A549 (cell line): ENCODE measurements around the gene PSMA4. TPM values are rescaled to one million over a fixed set of nuclear protein-coding genes. Genes with fewer than 3 reads are reported as not detected.

Source experiments
- ATAC-seq, 2 experiments: fragments of 200-7000 bp in 1 of 2; fragments of >200 bp in 1 of 2; cut with Nextera tagmentation in 1 of 2; cut with Tn5 transposase in 1 of 2; 3 replicates each; pipeline versions ENCODE4 v1.8.0 to v1.9.1; 2018 to 2020; ENCODE audit warnings: mild to moderate bottlenecking in 1 of 2, moderate library complexity in 1 of 2
- CTCF ChIA-PET: fragments of 300-600 bp; sonication (Branson Sonifier 250); formaldehyde crosslinking; extraction: SDS; loops from one replicate; lab custom pipeline; 2021; ENCODE audit warnings: antibody characterized with exemption, inconsistent platforms; lab: Yijun Ruan, JAX
- POLR2A ChIA-PET: fragments of 350-600 bp; formaldehyde crosslinking; extraction: SDS; loops from one replicate; lab custom pipeline; 2021; ENCODE audit warnings: antibody characterized with exemption, inconsistent platforms; lab: Yijun Ruan, JAX
- DNase-seq, 2 experiments: peaks; one replicate each; pipeline versions ENCODE4 v3.0.0 to v3.0.0-alpha.2; 2011 to 2016; ENCODE audit warnings: low read depth in 1 of 2, low spot score in 1 of 2
- FAIRE-seq: peaks from 2 replicates; lab custom pipeline; 2011; peaks lifted over from hg19 to GRCh38; lab: Jason Lieb, UNC
- H3K27ac ChIP-seq, 2 experiments: fragments of >200 bp; sonication (Bioruptor Twin); formaldehyde crosslinking; 3 replicates each; pipeline ENCODE4 v1.5.1; 2016 to 2017
- H3K4me1 ChIP-seq: fragments of >200 bp; sonication (Bioruptor Twin); formaldehyde crosslinking; 3 replicates; pipeline ENCODE4 v1.6.1; 2016
- H3K4me2 ChIP-seq: fragments of >200 bp; sonication (Bioruptor Twin); formaldehyde crosslinking; 3 replicates; pipeline ENCODE4 v1.6.1; 2016
- H3K4me3 ChIP-seq: fragments of >200 bp; sonication (Bioruptor Twin); formaldehyde crosslinking; 3 replicates; pipeline ENCODE4 v1.5.1; 2016
- H3K9me3 ChIP-seq: fragments of >200 bp; sonication (Bioruptor Twin); formaldehyde crosslinking; 3 replicates; pipeline ENCODE4 v1.6.1; 2016
- CBX8 ChIP-seq: fragments of 200-600 bp; sonication (generic); IDR thresholded peaks from 2 replicates; pipeline ENCODE4 v1.6.1; 2016
- ESRRA ChIP-seq: fragments of 150-350 bp; IDR thresholded peaks from 2 replicates; pipeline ENCODE4 v1.6.1; 2014; ENCODE audit warnings: mild to moderate bottlenecking, low read length, borderline replicate concordance
- FOSB ChIP-seq: fragments of 250-450 bp; sonication (Bioruptor Pico); IDR thresholded peaks from 2 replicates; pipeline ENCODE4 v1.5.0; 2020; ENCODE audit warnings: mild to moderate bottlenecking, moderate library complexity
- FOXS1 ChIP-seq: fragments of 250-450 bp; sonication (Bioruptor Pico); IDR thresholded peaks from 2 replicates; pipeline ENCODE4 v1.5.0; 2020; ENCODE audit warnings: mild to moderate bottlenecking, moderate library complexity
- JUN ChIP-seq, 2 experiments: fragments of >200 bp; sonication (Bioruptor Twin); formaldehyde crosslinking; IDR thresholded peaks; 2 replicates in 1 of 2; 3 replicates in 1 of 2; pipeline ENCODE4 v1.6.1; 2016 to 2017
- KDM1A ChIP-seq: fragments of 200-600 bp; sonication (generic); IDR thresholded peaks from 2 replicates; pipeline ENCODE4 v1.6.1; 2016; ENCODE audit warnings: low read depth, mild to moderate bottlenecking
- MAZ ChIP-seq: fragments of 150-350 bp; IDR thresholded peaks from 2 replicates; pipeline ENCODE4 v1.6.1; 2014; ENCODE audit warnings: antibody characterized with exemption, low read depth, low read length, borderline replicate concordance
- NFE2L2 ChIP-seq: fragments of 150-350 bp; conservative IDR thresholded peaks from 2 replicates; pipeline ENCODE4 v1.6.1; 2014; ENCODE audit warnings: low read length
- POLR2A ChIP-seq: IDR thresholded peaks from 2 replicates; pipeline ENCODE4 v1.6.1; 2012; ENCODE audit warnings: mild to moderate bottlenecking, low read length
- POLR2AphosphoS2 ChIP-seq: conservative IDR thresholded peaks from 2 replicates; pipeline ENCODE4 v1.6.1; 2012; ENCODE audit warnings: low read length, improper control_type of control experiment, inconsistent platforms
- RARB ChIP-seq: fragments of 250-450 bp; sonication (Bioruptor Pico); IDR thresholded peaks from 2 replicates; pipeline ENCODE4 v1.8.0; 2021; ENCODE audit warnings: mild to moderate bottlenecking, moderate library complexity
- RFX5 ChIP-seq: fragments of 450-650 bp; IDR thresholded peaks from 2 replicates; pipeline ENCODE4 v1.7.1; 2014; ENCODE audit warnings: antibody characterized with exemption, mild to moderate bottlenecking, moderate library complexity
- TP53 ChIP-seq: fragments of 250-450 bp; sonication (Bioruptor Pico); IDR thresholded peaks from 2 replicates; pipeline ENCODE4 v1.5.0; 2021; ENCODE audit warnings: mild to moderate bottlenecking, moderate library complexity
- ZNF302 ChIP-seq: fragments of 250-450 bp; sonication (Bioruptor Pico); IDR thresholded peaks from 2 replicates; pipeline ENCODE4 v1.9.0; 2021; ENCODE audit warnings: inconsistent platforms, mild to moderate bottlenecking, moderate library complexity
- ZSCAN20 ChIP-seq: fragments of 250-450 bp; sonication (Bioruptor Pico); IDR thresholded peaks from 2 replicates; pipeline ENCODE4 v1.8.0; 2022; ENCODE audit warnings: mild to moderate bottlenecking, moderate library complexity
- WGBS: methylation state at CpG from one replicate; pipeline ENCODE4 v1.1.6; 2017; ENCODE audit errors: missing lambda C conversion rate; 5-methylcytosine and 5-hydroxymethylcytosine counted together
- polyA plus RNA-seq, 4 experiments: library from polyadenylated mRNA; depleted of rRNA in 3 of 4; stranded (reverse); fragments of >200 nt; fragmentation: RNase III in 1 of 4; extraction: RNeasy Plus Mini Kit Qiagen cat#74134 plus additional on column Dnase treatment in 1 of 4; gene quantifications; 2 replicates in 3 of 4; 3 replicates in 1 of 4; pipeline ENCODE4 v1.2.3, GENCODE V29; 2011 to 2017
- TF ChIP-seq, protein P1 (sequence below): fragments of >200 bp; sonication (Bioruptor Twin); formaldehyde crosslinking; IDR thresholded peaks from 3 replicates; pipeline ENCODE4 v1.5.1; 2016
- TF ChIP-seq, protein P2 (sequence below): fragments of 200-600 bp; sonication (generic); IDR thresholded peaks from 2 replicates; pipeline ENCODE4 v1.6.1; 2016; ENCODE audit warnings: antibody characterized with exemption, mild to moderate bottlenecking, moderate library complexity
- TF ChIP-seq, protein P3 (sequence below): fragments of 250-450 bp; sonication (Bioruptor Pico); IDR thresholded peaks from 2 replicates; pipeline ENCODE4 v1.5.0; 2020; ENCODE audit warnings: low read depth, mild to moderate bottlenecking, moderate library complexity
- TF ChIP-seq, protein P4 (sequence below): fragments of 250-450 bp; sonication (Bioruptor Pico); IDR thresholded peaks from 2 replicates; pipeline ENCODE4 v1.5.0; 2021; ENCODE audit warnings: mild to moderate bottlenecking, moderate library complexity, borderline replicate concordance

The PSMA4 gene
- polyA plus RNA-seq, 2 of the 4 experiments (the other 2 are of a cell fraction) = 589 to 719 TPM

GRCh38 chr15:78563092-78563491 is 22.8 kb downstream of the PSMA4 start:
- Histone ChIP-seq H3K4me1 (peaks cover 10% of the 10 kb centered on the region), H3K4me3 (no peak overlapping the region), H3K9me3 (no peaks in the 10 kb centered on the region), H3K4me2 (no peak overlapping the region), H3K27ac (no peak overlapping the region)
- WGBS = 80% methylated on average over 2 of the region's 2 CpGs
- TF ChIP-seq TP53 (CRISPR knock-in tag) (no peak), ZNF302 (no peak), ZSCAN20 (CRISPR knock-in tag) (no peak), FOXS1 (no peak), NFE2L2 (no peak), CBX8 (no peak), RFX5 (no peak), KDM1A (no peak), FOSB (CRISPR knock-in tag) (no peak)
- TF ChIP-seq, protein P1, sequence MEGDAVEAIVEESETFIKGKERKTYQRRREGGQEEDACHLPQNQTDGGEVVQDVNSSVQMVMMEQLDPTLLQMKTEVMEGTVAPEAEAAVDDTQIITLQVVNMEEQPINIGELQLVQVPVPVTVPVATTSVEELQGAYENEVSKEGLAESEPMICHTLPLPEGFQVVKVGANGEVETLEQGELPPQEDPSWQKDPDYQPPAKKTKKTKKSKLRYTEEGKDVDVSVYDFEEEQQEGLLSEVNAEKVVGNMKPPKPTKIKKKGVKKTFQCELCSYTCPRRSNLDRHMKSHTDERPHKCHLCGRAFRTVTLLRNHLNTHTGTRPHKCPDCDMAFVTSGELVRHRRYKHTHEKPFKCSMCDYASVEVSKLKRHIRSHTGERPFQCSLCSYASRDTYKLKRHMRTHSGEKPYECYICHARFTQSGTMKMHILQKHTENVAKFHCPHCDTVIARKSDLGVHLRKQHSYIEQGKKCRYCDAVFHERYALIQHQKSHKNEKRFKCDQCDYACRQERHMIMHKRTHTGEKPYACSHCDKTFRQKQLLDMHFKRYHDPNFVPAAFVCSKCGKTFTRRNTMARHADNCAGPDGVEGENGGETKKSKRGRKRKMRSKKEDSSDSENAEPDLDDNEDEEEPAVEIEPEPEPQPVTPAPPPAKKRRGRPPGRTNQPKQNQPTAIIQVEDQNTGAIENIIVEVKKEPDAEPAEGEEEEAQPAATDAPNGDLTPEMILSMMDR = no peak
- TF ChIP-seq, protein P2, sequence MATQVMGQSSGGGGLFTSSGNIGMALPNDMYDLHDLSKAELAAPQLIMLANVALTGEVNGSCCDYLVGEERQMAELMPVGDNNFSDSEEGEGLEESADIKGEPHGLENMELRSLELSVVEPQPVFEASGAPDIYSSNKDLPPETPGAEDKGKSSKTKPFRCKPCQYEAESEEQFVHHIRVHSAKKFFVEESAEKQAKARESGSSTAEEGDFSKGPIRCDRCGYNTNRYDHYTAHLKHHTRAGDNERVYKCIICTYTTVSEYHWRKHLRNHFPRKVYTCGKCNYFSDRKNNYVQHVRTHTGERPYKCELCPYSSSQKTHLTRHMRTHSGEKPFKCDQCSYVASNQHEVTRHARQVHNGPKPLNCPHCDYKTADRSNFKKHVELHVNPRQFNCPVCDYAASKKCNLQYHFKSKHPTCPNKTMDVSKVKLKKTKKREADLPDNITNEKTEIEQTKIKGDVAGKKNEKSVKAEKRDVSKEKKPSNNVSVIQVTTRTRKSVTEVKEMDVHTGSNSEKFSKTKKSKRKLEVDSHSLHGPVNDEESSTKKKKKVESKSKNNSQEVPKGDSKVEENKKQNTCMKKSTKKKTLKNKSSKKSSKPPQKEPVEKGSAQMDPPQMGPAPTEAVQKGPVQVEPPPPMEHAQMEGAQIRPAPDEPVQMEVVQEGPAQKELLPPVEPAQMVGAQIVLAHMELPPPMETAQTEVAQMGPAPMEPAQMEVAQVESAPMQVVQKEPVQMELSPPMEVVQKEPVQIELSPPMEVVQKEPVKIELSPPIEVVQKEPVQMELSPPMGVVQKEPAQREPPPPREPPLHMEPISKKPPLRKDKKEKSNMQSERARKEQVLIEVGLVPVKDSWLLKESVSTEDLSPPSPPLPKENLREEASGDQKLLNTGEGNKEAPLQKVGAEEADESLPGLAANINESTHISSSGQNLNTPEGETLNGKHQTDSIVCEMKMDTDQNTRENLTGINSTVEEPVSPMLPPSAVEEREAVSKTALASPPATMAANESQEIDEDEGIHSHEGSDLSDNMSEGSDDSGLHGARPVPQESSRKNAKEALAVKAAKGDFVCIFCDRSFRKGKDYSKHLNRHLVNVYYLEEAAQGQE = no peak
- TF ChIP-seq, protein P3, sequence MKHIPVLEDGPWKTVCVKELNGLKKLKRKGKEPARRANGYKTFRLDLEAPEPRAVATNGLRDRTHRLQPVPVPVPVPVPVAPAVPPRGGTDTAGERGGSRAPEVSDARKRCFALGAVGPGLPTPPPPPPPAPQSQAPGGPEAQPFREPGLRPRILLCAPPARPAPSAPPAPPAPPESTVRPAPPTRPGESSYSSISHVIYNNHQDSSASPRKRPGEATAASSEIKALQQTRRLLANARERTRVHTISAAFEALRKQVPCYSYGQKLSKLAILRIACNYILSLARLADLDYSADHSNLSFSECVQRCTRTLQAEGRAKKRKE (CRISPR knock-in tag) = no peak
- ChIA-PET POLR2A (interaction anchor here (0.7 kb wide), 1 partner anchor 17 kb away, joined by 4 read pairs; no protein-coding TSS in a partner anchor), CTCF (interaction anchor here (0.7 to 1.1 kb wide), 2 partner anchors 17 to 23 kb away, joined by 3 to 4 read pairs; partner anchors contain the start of gene PSMA4)
- DNase-seq (no peak), FAIRE-seq (no peak), ATAC-seq (no peak)

DNA sequence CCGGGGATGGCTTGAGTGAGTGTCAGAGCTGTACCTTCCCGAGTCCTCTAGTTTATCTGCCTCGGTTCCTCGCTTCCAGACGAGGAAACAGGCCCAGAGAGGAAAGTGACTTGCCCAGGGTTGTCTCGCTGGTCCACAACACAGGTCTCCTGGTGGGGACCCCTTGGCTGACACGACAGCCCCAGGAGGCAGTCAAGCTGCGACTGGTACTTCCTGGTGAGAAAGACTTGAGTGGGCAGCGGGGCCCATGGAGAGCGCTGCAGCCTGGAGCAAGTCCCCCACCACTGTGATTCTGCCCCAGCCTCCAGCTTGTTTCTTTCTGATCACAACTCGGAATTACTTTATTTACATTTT is 24.5 kb downstream of the PSMA4 start:
- no peak for DNase-seq
- ChIA-PET CTCF (interaction anchor here (0.6 to 3.2 kb wide), 13 partner anchors 8 to 187 kb away, joined by 3 to 25 read pairs (median 5); partner anchors contain the start of genes HYKK and PSMA4), POLR2A (interaction anchor here (0.6 to 2.6 kb wide), 12 partner anchors 9 to 265 kb away, joined by 3 to 69 read pairs (median 8); partner anchors contain the start of genes HYKK, IREB2, PSMA4 and SKIC8)
- TF ChIP-seq RFX5 (no peak), RARB (CRISPR knock-in tag) (no peak), ESRRA (no peak), MAZ (no peak), POLR2AphosphoS2 (no peak), POLR2A (no peak), JUN (IDR thresholded peaks at IDR 0.05) (no peak)
- TF ChIP-seq, protein P4, sequence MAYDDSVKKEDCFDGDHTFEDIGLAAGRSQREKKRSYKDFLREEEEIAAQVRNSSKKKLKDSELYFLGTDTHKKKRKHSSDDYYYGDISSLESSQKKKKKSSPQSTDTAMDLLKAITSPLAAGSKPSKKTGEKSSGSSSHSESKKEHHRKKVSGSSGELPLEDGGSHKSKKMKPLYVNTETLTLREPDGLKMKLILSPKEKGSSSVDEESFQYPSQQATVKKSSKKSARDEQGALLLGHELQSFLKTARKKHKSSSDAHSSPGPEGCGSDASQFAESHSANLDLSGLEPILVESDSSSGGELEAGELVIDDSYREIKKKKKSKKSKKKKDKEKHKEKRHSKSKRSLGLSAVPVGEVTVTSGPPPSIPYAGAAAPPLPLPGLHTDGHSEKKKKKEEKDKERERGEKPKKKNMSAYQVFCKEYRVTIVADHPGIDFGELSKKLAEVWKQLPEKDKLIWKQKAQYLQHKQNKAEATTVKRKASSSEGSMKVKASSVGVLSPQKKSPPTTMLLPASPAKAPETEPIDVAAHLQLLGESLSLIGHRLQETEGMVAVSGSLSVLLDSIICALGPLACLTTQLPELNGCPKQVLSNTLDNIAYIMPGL (CRISPR knock-in tag) = no peak
- Histone ChIP-seq H3K4me2 (peak overlapping the region; percentile 71), H3K27ac (peak overlapping the region; percentile 41 to 94), H3K4me3 (peak overlapping the region; percentile 73; the same call in 2 of the 3 replicates), H3K9me3 (no peaks in the 10 kb centered on the region), H3K4me1 (peaks cover 10% of the 10 kb centered on the region)
- 81% methylated on average over 11 of the region's 11 CpGs for WGBS
- no peak for FAIRE-seq
- ATAC-seq = peak; percentile 7 to 9; a peak in 4 of 6 replicates
